ENCODE measurements around the gene METTL5.
"Not testable (repeated sequence)": the region's sequence is repeated elsewhere in the genome, so short reads cannot be mapped to it uniquely, and the experiment has no call there.

DNA sequence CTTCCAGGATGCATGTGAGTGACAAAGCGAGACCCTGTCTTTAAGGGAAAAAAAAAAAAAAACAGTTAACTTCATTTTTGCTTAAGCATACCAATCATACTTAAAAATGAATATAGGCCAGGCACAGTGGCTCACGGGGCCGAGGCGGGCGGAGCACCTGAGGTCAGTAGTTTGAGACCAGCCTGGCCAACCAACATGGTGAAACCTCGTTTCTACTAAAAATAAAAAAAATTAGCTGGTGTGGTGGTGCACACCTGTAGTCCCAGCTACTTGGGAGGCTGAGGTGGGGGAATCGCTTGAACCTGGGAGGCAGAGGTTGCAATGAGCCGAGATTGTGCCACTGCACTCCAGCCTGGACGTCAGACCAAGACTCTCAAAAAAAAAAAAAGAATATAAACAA, 46.7 kb upstream of the METTL5 start:
- TF ChIP-seq, protein P1, sequence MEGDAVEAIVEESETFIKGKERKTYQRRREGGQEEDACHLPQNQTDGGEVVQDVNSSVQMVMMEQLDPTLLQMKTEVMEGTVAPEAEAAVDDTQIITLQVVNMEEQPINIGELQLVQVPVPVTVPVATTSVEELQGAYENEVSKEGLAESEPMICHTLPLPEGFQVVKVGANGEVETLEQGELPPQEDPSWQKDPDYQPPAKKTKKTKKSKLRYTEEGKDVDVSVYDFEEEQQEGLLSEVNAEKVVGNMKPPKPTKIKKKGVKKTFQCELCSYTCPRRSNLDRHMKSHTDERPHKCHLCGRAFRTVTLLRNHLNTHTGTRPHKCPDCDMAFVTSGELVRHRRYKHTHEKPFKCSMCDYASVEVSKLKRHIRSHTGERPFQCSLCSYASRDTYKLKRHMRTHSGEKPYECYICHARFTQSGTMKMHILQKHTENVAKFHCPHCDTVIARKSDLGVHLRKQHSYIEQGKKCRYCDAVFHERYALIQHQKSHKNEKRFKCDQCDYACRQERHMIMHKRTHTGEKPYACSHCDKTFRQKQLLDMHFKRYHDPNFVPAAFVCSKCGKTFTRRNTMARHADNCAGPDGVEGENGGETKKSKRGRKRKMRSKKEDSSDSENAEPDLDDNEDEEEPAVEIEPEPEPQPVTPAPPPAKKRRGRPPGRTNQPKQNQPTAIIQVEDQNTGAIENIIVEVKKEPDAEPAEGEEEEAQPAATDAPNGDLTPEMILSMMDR (IDR thresholded peaks at IDR 0.05) = not testable (repeated sequence)
- TF ChIP-seq POLR2A (IDR thresholded peaks at IDR 0.05) = not testable (repeated sequence)
